ENCODE results near the gene SLC22A31.
"Not testable (repeated sequence)": the region's sequence is repeated elsewhere in the genome, so short reads cannot be mapped to it uniquely, and the experiment has no call there.

Gene SLC22A31

DNA sequence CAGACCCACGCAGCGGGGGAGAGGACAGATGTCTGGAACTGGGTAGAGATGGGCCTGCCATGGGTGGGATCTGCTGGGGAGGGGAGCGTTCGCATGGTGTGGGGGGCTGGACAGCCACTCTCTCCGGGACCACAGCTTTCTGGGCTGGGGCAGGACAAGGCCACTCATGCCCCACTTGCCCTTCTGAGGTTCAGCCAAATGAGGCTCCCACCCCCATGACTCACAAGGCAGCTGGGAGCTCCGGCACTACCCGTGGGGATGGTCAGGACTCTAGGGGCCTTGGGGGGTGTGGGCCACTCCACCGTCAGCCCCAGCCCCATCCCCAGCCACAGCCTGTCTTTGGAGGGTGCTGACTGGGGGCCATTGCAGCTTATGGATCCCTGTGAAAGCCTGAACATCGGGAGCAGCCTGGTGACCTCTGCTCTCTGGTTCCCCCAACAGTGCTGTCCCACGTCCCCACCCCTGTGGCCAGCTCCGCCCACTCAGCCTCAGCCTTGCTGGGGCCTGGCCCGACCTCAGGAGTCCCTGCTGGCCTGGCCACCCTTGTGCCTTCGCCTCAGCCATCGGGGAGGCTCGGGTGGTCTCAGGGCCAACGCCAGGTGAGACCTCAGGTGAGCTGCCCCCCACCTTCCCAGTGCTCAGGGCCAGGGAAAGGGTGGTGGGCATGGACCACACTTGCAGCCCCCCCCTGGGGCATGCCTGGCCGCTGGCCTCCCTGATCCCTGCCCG lies 33.5 kb downstream of the SLC22A31 start:
- no peak overlapping the region for H3K4me3 ChIP-seq (ENCODE audit: insufficient read depth, low read length, poor library complexity, severe bottlenecking)
- no peaks in the 10 kb centered on the region for H4K20me1 ChIP-seq (ENCODE audit: low read depth, low read length)
- H3K4me2 ChIP-seq (ENCODE audit: low read depth, low read length, poor library complexity, severe bottlenecking), result no peak overlapping the region
- H3K27ac ChIP-seq (ENCODE audit: low read depth, low read length), result no peak overlapping the region
- no peak overlapping the region; the same call in 1 of the 2 replicates for H3K9ac ChIP-seq (ENCODE audit: low read length)
- no peaks in the 10 kb centered on the region for H3F3A ChIP-seq (ENCODE audit: insufficient read depth)
- H2AFZ ChIP-seq (ENCODE audit: low read depth, low read length, severe bottlenecking), result no peak overlapping the region
- H3K9me3 ChIP-seq (ENCODE audit: insufficient read depth, low read length), result no peaks in the 10 kb centered on the region
- H3K36me3 ChIP-seq (ENCODE audit: low read length), result no peaks in the 10 kb centered on the region
- TF ChIP-seq, protein P1, sequence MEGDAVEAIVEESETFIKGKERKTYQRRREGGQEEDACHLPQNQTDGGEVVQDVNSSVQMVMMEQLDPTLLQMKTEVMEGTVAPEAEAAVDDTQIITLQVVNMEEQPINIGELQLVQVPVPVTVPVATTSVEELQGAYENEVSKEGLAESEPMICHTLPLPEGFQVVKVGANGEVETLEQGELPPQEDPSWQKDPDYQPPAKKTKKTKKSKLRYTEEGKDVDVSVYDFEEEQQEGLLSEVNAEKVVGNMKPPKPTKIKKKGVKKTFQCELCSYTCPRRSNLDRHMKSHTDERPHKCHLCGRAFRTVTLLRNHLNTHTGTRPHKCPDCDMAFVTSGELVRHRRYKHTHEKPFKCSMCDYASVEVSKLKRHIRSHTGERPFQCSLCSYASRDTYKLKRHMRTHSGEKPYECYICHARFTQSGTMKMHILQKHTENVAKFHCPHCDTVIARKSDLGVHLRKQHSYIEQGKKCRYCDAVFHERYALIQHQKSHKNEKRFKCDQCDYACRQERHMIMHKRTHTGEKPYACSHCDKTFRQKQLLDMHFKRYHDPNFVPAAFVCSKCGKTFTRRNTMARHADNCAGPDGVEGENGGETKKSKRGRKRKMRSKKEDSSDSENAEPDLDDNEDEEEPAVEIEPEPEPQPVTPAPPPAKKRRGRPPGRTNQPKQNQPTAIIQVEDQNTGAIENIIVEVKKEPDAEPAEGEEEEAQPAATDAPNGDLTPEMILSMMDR (IDR thresholded peaks at IDR 0.05; ENCODE audit: insufficient read depth, low read length, poor library complexity, severe bottlenecking), result no peak
- no peak for TF ChIP-seq EZH2phosphoT487 (conservative IDR thresholded peaks at IDR 0.05; ENCODE audit: low read length)
- no peaks in the 10 kb centered on the region for H3K79me2 ChIP-seq (ENCODE audit: insufficient read depth, low read length)
- no peaks in the 10 kb centered on the region for H3K9me2 ChIP-seq (replicated peaks; ENCODE audit: insufficient read depth, low read length)
- no peaks in the 10 kb centered on the region for H3K27me3 ChIP-seq (ENCODE audit: low read length)

DNA sequence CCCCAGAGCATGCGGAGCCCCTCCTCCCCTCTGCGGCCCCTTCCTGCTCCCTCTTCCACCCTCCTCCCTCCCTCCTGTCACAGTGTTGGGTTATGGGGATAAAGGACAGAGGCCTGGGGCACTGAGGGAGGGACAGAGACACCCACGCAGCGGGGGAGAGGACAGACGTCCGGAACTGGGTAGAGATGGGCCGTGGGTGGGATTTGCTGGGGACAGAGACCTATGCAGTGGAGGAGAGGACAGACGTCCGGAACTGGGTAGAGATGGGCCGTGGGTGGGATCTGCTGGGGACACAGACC lies 34.7 kb downstream of the SLC22A31 start:
- H3K4me2 ChIP-seq (ENCODE audit: low read depth, low read length, poor library complexity, severe bottlenecking); H2AFZ ChIP-seq (ENCODE audit: low read depth, low read length, severe bottlenecking); H3K36me3 ChIP-seq (ENCODE audit: low read length): not testable (repeated sequence)

DNA sequence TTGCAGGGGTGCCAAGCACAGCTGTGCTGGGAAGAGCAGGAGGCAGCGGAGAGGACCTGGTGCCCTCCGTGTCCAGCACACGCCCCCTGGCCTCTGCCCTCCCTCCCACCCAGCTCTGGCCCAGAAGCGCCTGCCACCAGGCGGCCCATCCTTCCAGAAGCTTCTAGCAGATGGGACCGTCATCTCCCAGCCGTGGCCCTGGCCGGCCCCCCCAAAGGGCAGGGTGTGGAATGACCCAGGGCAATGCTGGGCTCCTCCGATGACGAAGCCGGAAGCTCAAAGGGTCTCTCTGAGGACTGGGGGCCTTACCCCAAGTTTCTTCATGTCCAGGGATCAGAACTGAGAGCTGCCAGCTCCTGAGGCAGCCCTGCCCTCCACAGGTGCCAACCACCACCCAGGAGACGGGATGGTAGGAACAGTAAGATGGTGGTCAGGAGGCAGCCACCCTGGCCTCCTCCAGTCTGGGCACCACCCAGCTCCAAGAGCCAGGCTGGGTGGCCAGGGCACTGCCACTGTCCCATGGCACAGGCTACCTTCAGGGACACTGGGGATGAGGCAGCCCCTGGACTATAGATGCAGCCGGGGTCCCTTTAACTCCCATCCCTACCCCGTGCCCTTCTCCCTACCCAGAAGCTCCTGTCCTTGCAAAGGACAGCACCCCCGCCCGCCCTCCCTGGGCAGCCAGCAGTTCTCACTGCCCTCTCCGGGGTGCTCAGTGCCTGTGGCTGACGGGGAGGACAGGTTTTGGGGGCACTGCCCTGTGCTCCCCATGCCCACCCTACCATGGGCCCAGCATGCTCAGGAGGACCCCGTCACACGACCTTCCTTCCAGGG lies 35.3 kb downstream of the SLC22A31 start:
- TF ChIP-seq EZH2phosphoT487 (conservative IDR thresholded peaks at IDR 0.05; ENCODE audit: low read length), result no peak
- TF ChIP-seq, protein P1 (IDR thresholded peaks at IDR 0.05; ENCODE audit: insufficient read depth, low read length, poor library complexity, severe bottlenecking), result no peak
- H3K79me2 ChIP-seq (ENCODE audit: insufficient read depth, low read length), result no peaks in the 10 kb centered on the region
- no peak overlapping the region for H3K27ac ChIP-seq (ENCODE audit: low read depth, low read length)
- no peak overlapping the region for H3K4me3 ChIP-seq (ENCODE audit: insufficient read depth, low read length, poor library complexity, severe bottlenecking)
- no peaks in the 10 kb centered on the region for H3K36me3 ChIP-seq (ENCODE audit: low read length)
- no peak overlapping the region for H2AFZ ChIP-seq (ENCODE audit: low read depth, low read length, severe bottlenecking)
- no peaks in the 10 kb centered on the region for H4K20me1 ChIP-seq (ENCODE audit: low read depth, low read length)
- H3K9ac ChIP-seq (ENCODE audit: low read length), result no peak overlapping the region
- no peaks in the 10 kb centered on the region for H3K9me2 ChIP-seq (replicated peaks; ENCODE audit: insufficient read depth, low read length)
- no peak overlapping the region for H3K4me2 ChIP-seq (ENCODE audit: low read depth, low read length, poor library complexity, severe bottlenecking)
- no peaks in the 10 kb centered on the region for H3F3A ChIP-seq (ENCODE audit: insufficient read depth)
- H3K27me3 ChIP-seq (ENCODE audit: low read length), result no peaks in the 10 kb centered on the region
- H3K9me3 ChIP-seq (ENCODE audit: insufficient read depth, low read length), result no peaks in the 10 kb centered on the region

More for the DNA sequence above, 34.7 kb downstream of the SLC22A31 start:
- H3K27ac ChIP-seq (ENCODE audit: low read depth, low read length); H3K9ac ChIP-seq (ENCODE audit: low read length); H3K79me2 ChIP-seq (ENCODE audit: insufficient read depth, low read length); H3K9me2 ChIP-seq (replicated peaks; ENCODE audit: insufficient read depth, low read length); H4K20me1 ChIP-seq (ENCODE audit: low read depth, low read length); H3K4me3 ChIP-seq (ENCODE audit: insufficient read depth, low read length, poor library complexity, severe bottlenecking); H3F3A ChIP-seq (ENCODE audit: insufficient read depth); H3K27me3 ChIP-seq (ENCODE audit: low read length); H3K9me3 ChIP-seq (ENCODE audit: insufficient read depth, low read length): not testable (repeated sequence)

DNA sequence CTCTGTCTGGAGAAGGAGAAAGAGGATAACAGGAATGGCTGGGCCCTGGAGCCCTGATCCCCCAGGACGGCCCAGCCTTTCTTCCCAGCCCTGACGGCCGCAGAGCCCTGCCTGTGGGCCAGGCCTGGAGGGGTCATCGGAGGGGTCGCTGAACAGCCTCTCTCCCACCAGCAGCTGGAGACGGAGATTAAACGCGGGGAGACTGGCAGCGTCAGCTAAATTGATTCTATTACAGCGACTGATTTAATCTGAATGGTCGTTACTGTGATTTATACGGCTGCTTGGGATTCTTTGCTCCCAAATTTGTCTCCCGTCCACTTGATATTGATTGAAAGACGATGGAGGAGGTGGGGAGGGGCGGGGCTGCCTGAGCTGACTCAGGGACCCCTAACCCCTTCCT lies 35.9 kb downstream of the SLC22A31 start:
- no peaks in the 10 kb centered on the region for H3K27me3 ChIP-seq (ENCODE audit: low read length)
- no peaks in the 10 kb centered on the region for H3K9me2 ChIP-seq (replicated peaks; ENCODE audit: insufficient read depth, low read length)
- TF ChIP-seq EZH2phosphoT487 (conservative IDR thresholded peaks at IDR 0.05; ENCODE audit: low read length), result no peak
- TF ChIP-seq, protein P1 (IDR thresholded peaks at IDR 0.05; ENCODE audit: insufficient read depth, low read length, poor library complexity, severe bottlenecking), result no peak
- H3K9me3 ChIP-seq (ENCODE audit: insufficient read depth, low read length), result no peaks in the 10 kb centered on the region
- no peak overlapping the region for H3K9ac ChIP-seq (ENCODE audit: low read length)
- no peaks in the 10 kb centered on the region for H3K79me2 ChIP-seq (ENCODE audit: insufficient read depth, low read length)
- no peaks in the 10 kb centered on the region for H4K20me1 ChIP-seq (ENCODE audit: low read depth, low read length)
- H2AFZ ChIP-seq (ENCODE audit: low read depth, low read length, severe bottlenecking), result no peak overlapping the region
- H3K36me3 ChIP-seq (ENCODE audit: low read length), result no peaks in the 10 kb centered on the region
- no peak overlapping the region for H3K4me3 ChIP-seq (ENCODE audit: insufficient read depth, low read length, poor library complexity, severe bottlenecking)
- no peak overlapping the region for H3K4me2 ChIP-seq (ENCODE audit: low read depth, low read length, poor library complexity, severe bottlenecking)
- no peak overlapping the region for H3K27ac ChIP-seq (ENCODE audit: low read depth, low read length)
- H3F3A ChIP-seq (ENCODE audit: insufficient read depth), result no peaks in the 10 kb centered on the region
